Measurements from ENCODE around the gene NDFIP1. TPM values are rescaled to one million over a fixed set of nuclear protein-coding genes. Genes with fewer than 3 reads are reported as not detected.

NDFIP1 gene
- total RNA-seq, 1 experiment from 2014 or later: 58.0 TPM

DNA sequence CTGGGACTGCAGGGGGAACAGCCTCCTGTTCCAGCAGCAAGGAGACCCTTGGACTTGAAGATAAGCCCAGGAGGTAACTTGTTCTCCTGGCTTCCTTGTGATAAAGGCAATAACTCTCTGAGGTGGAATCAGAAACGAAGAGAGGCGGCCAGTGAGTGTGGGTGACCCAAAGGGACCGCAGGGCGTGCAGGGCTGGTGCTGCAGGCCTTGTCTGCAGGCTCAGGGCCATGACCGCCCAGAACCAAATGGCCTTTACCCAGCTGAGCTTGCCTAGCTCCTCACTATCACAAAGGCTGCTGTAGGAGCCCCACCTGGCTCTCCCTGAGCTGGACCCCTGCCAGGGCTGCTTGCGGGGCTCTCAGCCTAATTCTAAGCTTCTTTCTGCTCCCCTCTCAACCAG is 72.5 kb downstream of the NDFIP1 start:
- BruUV-seq (replicated peaks): no TSS peak
- Mint-ChIP-seq H3K4me1 (ENCODE audit: low read depth, unreplicated experiment) (no peaks in the 10 kb centered on the region), H3K9me3 (ENCODE audit: low read depth, unreplicated experiment) (no peaks in the 10 kb centered on the region), H3K27me3 (ENCODE audit: unreplicated experiment) (no peaks in the 10 kb centered on the region), H3K36me3 (ENCODE audit: insufficient read depth, unreplicated experiment) (no peaks in the 10 kb centered on the region), H3K4me3 (ENCODE audit: low read depth, unreplicated experiment) (no peak overlapping the region), H3K27ac (ENCODE audit: unreplicated experiment) (no peak overlapping the region)
- no peak for TF ChIP-seq CTCF (IDR thresholded peaks at IDR 0.05; ENCODE audit: unreplicated experiment)
- intact Hi-C loops (cut with micrococcal nuclease; ENCODE audit: unreplicated experiment): no loop called here
- CTCF ChIA-PET: interaction anchor here (0.5 kb wide), 1 partner anchor 17 kb away, joined by 4 read pairs; no protein-coding TSS in a partner anchor
- DNase-seq: no peak

DNA sequence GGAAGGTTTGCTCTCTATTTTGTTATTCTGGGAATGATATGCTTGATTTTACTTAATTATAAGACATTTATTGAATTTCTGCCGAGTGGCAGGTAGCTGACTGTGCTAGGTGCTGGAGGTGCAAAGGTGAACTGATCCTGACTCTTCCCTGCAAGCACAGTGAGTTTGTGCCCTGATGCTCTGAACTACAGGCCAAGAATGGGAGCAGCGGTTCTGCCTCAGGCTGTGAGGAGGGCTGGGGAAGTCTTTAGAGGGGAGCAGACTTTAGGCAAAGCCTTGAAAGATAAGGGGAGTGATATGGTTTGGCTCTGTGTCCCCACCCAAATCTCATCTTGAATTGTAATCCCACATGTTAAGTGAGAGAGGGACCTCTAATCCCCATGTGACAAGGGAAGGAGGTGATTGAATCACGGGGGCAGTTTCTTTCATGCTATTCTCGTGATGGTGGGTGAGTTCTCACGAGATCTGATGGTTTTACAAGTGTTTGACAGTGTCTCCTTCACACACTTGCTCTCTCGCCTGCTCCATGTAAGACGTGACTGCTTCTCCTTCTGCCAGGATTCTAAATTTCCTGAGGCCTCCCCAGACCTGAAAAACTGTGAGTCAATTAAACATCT is 73.1 kb downstream of the NDFIP1 start:
- Mint-ChIP-seq H3K9me3 (ENCODE audit: low read depth, unreplicated experiment) (no peaks in the 10 kb centered on the region), H3K36me3 (ENCODE audit: insufficient read depth, unreplicated experiment) (no peaks in the 10 kb centered on the region), H3K27me3 (ENCODE audit: unreplicated experiment) (no peaks in the 10 kb centered on the region), H3K27ac (ENCODE audit: unreplicated experiment) (no peak overlapping the region), H3K4me1 (ENCODE audit: low read depth, unreplicated experiment) (no peaks in the 10 kb centered on the region), H3K4me3 (ENCODE audit: low read depth, unreplicated experiment) (no peak overlapping the region)
- intact Hi-C loops (cut with micrococcal nuclease; ENCODE audit: unreplicated experiment): no loop called here
- CTCF ChIA-PET: no interaction called here
- no TSS peak for BruUV-seq (replicated peaks)
- no peak for DNase-seq
- TF ChIP-seq CTCF (IDR thresholded peaks at IDR 0.05; ENCODE audit: unreplicated experiment): no peak

- BruUV-seq (replicated peaks): no TSS peak
- TF ChIP-seq CTCF (IDR thresholded peaks at IDR 0.05; ENCODE audit: unreplicated experiment): no peak
- no peak overlapping the region for H3K27ac Mint-ChIP-seq (ENCODE audit: unreplicated experiment)
- H3K4me3 Mint-ChIP-seq (ENCODE audit: low read depth, unreplicated experiment): no peak overlapping the region
- no peaks in the 10 kb centered on the region for H3K9me3 Mint-ChIP-seq (ENCODE audit: low read depth, unreplicated experiment)
- CTCF ChIA-PET: no interaction called here
- H3K27me3 Mint-ChIP-seq (ENCODE audit: unreplicated experiment): peaks cover 9% of the 10 kb centered on the region
- intact Hi-C loops (cut with micrococcal nuclease; ENCODE audit: unreplicated experiment): no loop called here
- no peaks in the 10 kb centered on the region for H3K4me1 Mint-ChIP-seq (ENCODE audit: low read depth, unreplicated experiment)
- no peak for DNase-seq
- no peaks in the 10 kb centered on the region for H3K36me3 Mint-ChIP-seq (ENCODE audit: insufficient read depth, unreplicated experiment)
These were observed 74.3 kb downstream of the NDFIP1 start for GRCh38 chr5:142182840-142183239.

DNA sequence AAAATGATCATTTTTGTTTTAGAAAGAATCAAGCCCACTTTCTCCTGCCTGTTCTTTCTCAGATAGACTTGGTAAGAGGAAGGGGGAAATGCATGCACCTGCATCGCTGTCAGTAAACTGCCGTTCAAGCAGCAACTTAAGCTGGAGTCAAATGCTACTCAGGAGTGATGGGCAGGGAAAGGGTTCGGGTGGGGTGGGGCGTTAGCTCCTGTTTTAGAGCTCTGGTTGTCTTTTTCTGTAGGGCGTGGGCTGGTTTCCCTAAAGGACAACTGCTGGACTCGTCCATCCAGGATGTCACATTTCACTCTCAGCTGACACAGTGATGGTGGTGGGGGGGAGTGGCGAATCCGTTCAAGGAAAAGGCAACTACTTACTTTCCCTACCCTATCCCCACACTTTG is 75.0 kb downstream of the NDFIP1 start:
- intact Hi-C loops (cut with micrococcal nuclease; ENCODE audit: unreplicated experiment): no loop called here
- no peak for TF ChIP-seq CTCF (IDR thresholded peaks at IDR 0.05; ENCODE audit: unreplicated experiment)
- Mint-ChIP-seq H3K9me3 (ENCODE audit: low read depth, unreplicated experiment) (no peaks in the 10 kb centered on the region), H3K36me3 (ENCODE audit: insufficient read depth, unreplicated experiment) (no peaks in the 10 kb centered on the region), H3K27ac (ENCODE audit: unreplicated experiment) (no peak overlapping the region), H3K4me3 (ENCODE audit: low read depth, unreplicated experiment) (no peak overlapping the region), H3K27me3 (ENCODE audit: unreplicated experiment) (peaks cover 15% of the 10 kb centered on the region), H3K4me1 (ENCODE audit: low read depth, unreplicated experiment) (no peaks in the 10 kb centered on the region)
- DNase-seq: no peak
- BruUV-seq (replicated peaks): no TSS peak
- CTCF ChIA-PET: no interaction called here
